Testis (tissue), 3 donors: Measurements from ENCODE around the gene FSD1. TPM values are rescaled to one million over a fixed set of nuclear protein-coding genes. Genes with fewer than 3 reads are reported as not detected.

Source experiments
- DNase-seq: peaks from one replicate; pipeline ENCODE4 v3.0.0-alpha.2; 2019
- H3K27ac ChIP-seq, 2 donors: fragments of 200-600 bp; sonication (generic); one replicate each; pipeline ENCODE4 v1.5.1; 2019
- H3K27me3 ChIP-seq: fragments of 200-600 bp; sonication (generic); one replicate; pipeline ENCODE4 v1.5.1; 2019
- H3K36me3 ChIP-seq: fragments of 200-600 bp; sonication (generic); one replicate; pipeline ENCODE4 v1.5.1; 2017; ENCODE audit warnings: low read depth; ENCODE audit errors: missing control alignments
- H3K4me1 ChIP-seq: fragments of 200-600 bp; sonication (generic); one replicate; pipeline ENCODE4 v1.5.1; 2019
- H3K4me3 ChIP-seq, 2 donors: fragments of 200-600 bp; sonication (generic); one replicate each; pipeline ENCODE4 v1.5.1; 2017 to 2019
- H3K9me3 ChIP-seq: fragments of 200-600 bp; sonication (generic); one replicate; pipeline ENCODE4 v1.5.1; 2017
- CTCF ChIP-seq, 3 experiments: fragments of 450-650 bp in 2 of 3; fragments of 200-600 bp in 1 of 3; sonication (generic) in 1 of 3; IDR thresholded peaks; one replicate each; pipeline ENCODE4 v1.5.1; 2016 to 2019; ENCODE audit warnings: antibody characterized with exemption in 3 of 3, mild to moderate bottlenecking in 2 of 3, moderate library complexity in 1 of 3
- POLR2A ChIP-seq: fragments of 450-650 bp; IDR thresholded peaks from one replicate; pipeline ENCODE4 v1.6.1; 2017; ENCODE audit warnings: antibody characterized with exemption, mild to moderate bottlenecking, moderate library complexity
- WGBS, 2 donors: methylation state at CpG; one replicate each; pipeline ENCODE4 v1.1.5; 2018; 5-methylcytosine and 5-hydroxymethylcytosine counted together
- intact Hi-C: fragments of 100-400 bp; cut with DNase I; formaldehyde crosslinking; loops from one replicate; pipeline ENCODE4 v1.15.1; 2023; ENCODE audit warnings: low total_unique reads
- polyA plus RNA-seq: library from polyadenylated mRNA; stranded (reverse); fragments of 350-450 nt; fragmentation: Illumina TruSeq; extraction: RNeasy Lipid Tissue Mini Kit (QIAGEN cat#74804); gene quantifications from one replicate; pipeline ENCODE4 v1.2.3, GENCODE V29; 2014; ENCODE audit warnings: low read depth, low replicate concordance; ENCODE audit not compliant: insufficient read depth
- total RNA-seq, 2 donors: library from RNA; depleted of rRNA; stranded (reverse); fragments of >200 nt; gene quantifications; one replicate each; pipeline ENCODE4 v1.2.3, GENCODE V29; 2016

Gene FSD1
- total and polyA plus RNA-seq, 3 donors from 2014 or later = 18.2 to 24.9 (median 24.1) TPM

- Histone ChIP-seq H3K27me3 (no peaks in the 10 kb centered on the region), H3K4me3 (no peak overlapping the region)
- 42 to 59% methylated on average over 8 to 10 of the region's 10 CpGs for WGBS, 2 donors
Measured at GRCh38 chr19:4294389-4294788, 10.0 kb upstream of the FSD1 start.

GRCh38 chr19:4295972-4296771 is 8.2 kb upstream of the FSD1 start:
- DNase-seq = no peak
- Histone ChIP-seq H3K4me3 (no peak overlapping the region), H3K27me3 (no peaks in the 10 kb centered on the region), H3K9me3 (no peaks in the 10 kb centered on the region), H3K27ac (no peak overlapping the region), H3K36me3 (no peaks in the 10 kb centered on the region), H3K4me1 (no peaks in the 10 kb centered on the region)
- WGBS, 2 donors = 60 to 61% methylated on average over 12 to 14 of the region's 14 CpGs
- intact Hi-C loops = no loop called here
- TF ChIP-seq POLR2A (no peak), CTCF (IDR thresholded peaks at IDR 0.05) (no peak)

More at GRCh38 chr19:4294389-4294788, 10.0 kb upstream of the FSD1 start:
- no peak overlapping the region for H3K27ac ChIP-seq
- H3K4me1 ChIP-seq = no peaks in the 10 kb centered on the region
- H3K9me3 ChIP-seq = no peaks in the 10 kb centered on the region
- no peaks in the 10 kb centered on the region for H3K36me3 ChIP-seq
- intact Hi-C loops = no loop called here
- no peak for DNase-seq
- TF ChIP-seq CTCF (IDR thresholded peaks at IDR 0.05) = no peak
- no peak for TF ChIP-seq POLR2A

GRCh38 chr19:4297901-4298809 is 6.2 kb upstream of the FSD1 start:
- 77 to 80% methylated on average over 19 to 27 of the region's 27 CpGs for WGBS, 2 donors
- no peaks in the 10 kb centered on the region for H3K27me3 ChIP-seq
- H3K9me3 ChIP-seq = no peaks in the 10 kb centered on the region
- no peaks in the 10 kb centered on the region for H3K4me1 ChIP-seq
- no peak for DNase-seq
- H3K27ac ChIP-seq = no peak overlapping the region
- no peaks in the 10 kb centered on the region for H3K36me3 ChIP-seq
- intact Hi-C loops = no loop called here
- no peak overlapping the region for H3K4me3 ChIP-seq
- TF ChIP-seq POLR2A = no peak
- TF ChIP-seq CTCF (IDR thresholded peaks at IDR 0.05) = no peak

GRCh38 chr19:4298810-4299550 is 5.4 kb upstream of the FSD1 start:
- no peak overlapping the region for H3K27ac ChIP-seq
- H3K27me3 ChIP-seq = no peaks in the 10 kb centered on the region
- no peak for TF ChIP-seq POLR2A
- TF ChIP-seq CTCF (IDR thresholded peaks at IDR 0.05) = no peak
- no peak overlapping the region for H3K4me3 ChIP-seq
- DNase-seq = no peak
- WGBS, 2 donors = 77 to 90% methylated on average over 8 of the region's 8 CpGs
- intact Hi-C loops = no loop called here
- no peaks in the 10 kb centered on the region for H3K9me3 ChIP-seq
- H3K4me1 ChIP-seq = no peaks in the 10 kb centered on the region
- H3K36me3 ChIP-seq = no peaks in the 10 kb centered on the region
